H1 (cell line): ENCODE data around the gene GNAO1. TPM values are rescaled to one million over a fixed set of nuclear protein-coding genes. Genes with fewer than 3 reads are reported as not detected.
A peak's percentile ranks its signal among the peaks of the same experiment; 100 is the strongest.

Experiments used
- ASH2L ChIP-seq: fragments of 200-600, 300-600 bp; sonication (generic); IDR thresholded peaks from one replicate; pipeline ENCODE4 v1.7.1; 2017; ENCODE audit warnings: low read length
- CBX8 ChIP-seq: fragments of 300-800, 300-1000 bp; sonication (generic); IDR thresholded peaks from 2 replicates; pipeline ENCODE4 v1.7.1; 2016; ENCODE audit warnings: low read depth, low read length, borderline replicate concordance
- FOSL1 ChIP-seq: IDR thresholded peaks from 2 replicates; pipeline ENCODE4 v1.6.1; 2011; ENCODE audit warnings: mild to moderate bottlenecking, low read depth, low read length, moderate library complexity; ENCODE audit not compliant: insufficient read depth
- HDAC2 ChIP-seq, 2 experiments: fragments of 300-600 bp in 1 of 2; sonication (generic) in 1 of 2; IDR thresholded peaks; 2 replicates each; pipeline ENCODE4 v1.6.1; 2011 to 2012; ENCODE audit warnings: low read depth in 2 of 2, low read length in 2 of 2, mild to moderate bottlenecking in 2 of 2, moderate library complexity in 2 of 2, borderline replicate concordance in 1 of 2, inconsistent platforms in 1 of 2
- HDAC6 ChIP-seq: IDR thresholded peaks from one replicate; pipeline ENCODE4 v1.7.1; 2012; ENCODE audit warnings: low read depth, mild to moderate bottlenecking, inconsistent platforms, low read length, moderate library complexity
- JUN ChIP-seq: IDR thresholded peaks from 2 replicates; pipeline ENCODE4 v1.6.1; 2011; ENCODE audit warnings: low read depth, mild to moderate bottlenecking, improper control_type of control experiment, low read length
- NRF1 ChIP-seq: IDR thresholded peaks from 2 replicates; pipeline ENCODE4 v1.6.1; 2011; ENCODE audit warnings: mild to moderate bottlenecking, low read depth, low read length, improper control_type of control experiment
- RBBP5 ChIP-seq: IDR thresholded peaks from 2 replicates; pipeline ENCODE4 v1.7.1; 2012; ENCODE audit warnings: low read depth, mild to moderate bottlenecking, inconsistent platforms, low read length, moderate library complexity, borderline replicate concordance
- RNF2 ChIP-seq: fragments of 200-900, 300-1000 bp; sonication (generic); IDR thresholded peaks from 2 replicates; pipeline ENCODE4 v1.7.1; 2016; ENCODE audit warnings: borderline replicate concordance, low read depth, mild to moderate bottlenecking, antibody characterized with exemption, low read length; ENCODE audit not compliant: poor library complexity, severe bottlenecking; ENCODE audit errors: missing control alignments
- RXRA ChIP-seq: IDR thresholded peaks from 2 replicates; pipeline ENCODE4 v1.6.1; 2011; ENCODE audit warnings: low read depth, mild to moderate bottlenecking, low read length, moderate library complexity; ENCODE audit not compliant: insufficient read depth
- SIX5 ChIP-seq: IDR thresholded peaks from 2 replicates; pipeline ENCODE4 v1.6.1; 2011; ENCODE audit warnings: mild to moderate bottlenecking, low read depth, low read length
- SUZ12 ChIP-seq: fragments of 200-600 bp; sonication (generic); IDR thresholded peaks from 2 replicates; pipeline ENCODE4 v1.6.1; 2012; ENCODE audit warnings: mild to moderate bottlenecking, inconsistent platforms, low read length, moderate library complexity, mixed read lengths
- TAF7 ChIP-seq: optimal IDR thresholded peaks from 2 replicates; pipeline ENCODE3; 2011; ENCODE audit warnings: low read depth, mild to moderate bottlenecking, inconsistent platforms, low read length, moderate library complexity, borderline replicate concordance
- TBP ChIP-seq: IDR thresholded peaks from 2 replicates; pipeline ENCODE4 v1.6.1; 2011; ENCODE audit warnings: low read depth, low read length, improper control_type of control experiment
- TCF12 ChIP-seq: IDR thresholded peaks from 2 replicates; pipeline ENCODE4 v1.6.1; 2011; ENCODE audit warnings: low read depth, mild to moderate bottlenecking, low read length
- YY1 ChIP-seq: IDR thresholded peaks from 2 replicates; pipeline ENCODE4 v1.6.1; 2011; ENCODE audit warnings: low read depth, mild to moderate bottlenecking, low read length
- ZNF274 ChIP-seq: IDR thresholded peaks from 2 replicates; pipeline ENCODE4 v1.7.0; 2012; ENCODE audit warnings: low read length, borderline replicate concordance; ENCODE audit errors: extremely low read depth
- polyA plus RNA-seq, 7 experiments: library from polyadenylated mRNA; depleted of rRNA in 3 of 7; stranded (reverse) in 5 of 7; unstranded in 2 of 7; fragments of >200 nt in 5 of 7; fragments of 200-250 nt in 2 of 7; gene quantifications; 1 replicate in 5 of 7; 2 replicates in 1 of 7; 4 replicates in 1 of 7; pipeline versions ENCODE4 v1.2.1 to v1.2.3, GENCODE V29; 2011 to 2013; ENCODE audit warnings: missing spikeins in 2 of 7, mixed read lengths in 2 of 7
- total RNA-seq: library from RNA; stranded (reverse); fragmentation: NEBNext Ultra II Directional; extraction: Animal tissue kit (Norgen Biotek cat#: 25700); gene quantifications from 2 replicates; pipeline ENCODE4 v1.2.1, GENCODE V29; 2021
- TF ChIP-seq, protein P1 (sequence below): IDR thresholded peaks from 2 replicates; pipeline ENCODE4 v1.6.1; 2012; ENCODE audit warnings: inconsistent platforms

GNAO1 gene
- total and polyA plus RNA-seq, 2 of the 8 experiments (the other 6 are each of a cell fraction or from before 2014, with no cell fraction given), result 6.7 to 34.4 TPM

DNA sequence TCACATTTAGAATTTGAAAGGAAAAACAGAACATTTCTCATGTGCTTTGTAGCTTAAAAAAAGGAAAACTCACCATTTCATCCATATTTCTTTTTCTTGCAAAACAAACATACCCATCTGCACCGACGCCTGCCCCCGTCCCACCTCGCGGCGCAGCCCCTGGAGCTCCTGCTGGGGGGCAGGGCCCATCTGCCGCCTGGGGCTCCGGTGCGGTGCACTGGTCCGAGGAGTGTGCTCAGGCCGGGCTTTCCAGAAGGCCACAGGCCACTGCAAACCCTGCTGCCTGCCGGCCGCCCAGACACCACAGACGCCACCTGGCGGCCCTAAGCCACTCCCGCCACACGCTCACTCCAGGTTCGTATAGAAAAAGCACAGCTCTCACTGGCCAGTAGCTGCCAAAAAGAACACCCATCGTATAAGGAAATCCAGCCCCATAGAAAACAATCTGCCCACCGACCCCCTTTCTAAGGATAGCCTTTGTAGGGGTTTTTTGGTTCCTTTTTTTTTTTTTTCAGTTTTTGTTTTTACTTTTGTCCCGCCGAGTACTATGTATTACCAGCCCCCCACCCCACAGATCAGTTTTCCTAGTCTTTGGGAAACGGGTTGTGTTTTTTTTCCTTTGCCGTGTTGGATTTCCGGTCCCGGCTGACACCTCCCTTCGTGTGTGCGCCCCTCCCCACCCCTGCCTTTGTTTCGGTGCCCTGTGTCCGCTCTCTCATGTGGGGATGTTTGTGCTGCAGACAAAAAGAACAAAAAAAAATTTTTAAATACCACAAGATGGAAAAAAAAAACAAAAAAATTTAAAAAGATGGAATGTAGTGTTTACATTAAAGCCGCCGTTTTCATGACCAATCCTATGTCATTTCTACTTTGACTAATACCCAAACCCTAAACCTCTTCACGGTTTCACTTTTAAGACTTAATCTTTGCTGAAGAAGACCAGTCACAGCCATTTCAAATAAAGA is 165.3 kb downstream of the GNAO1 start (continued):
- TF ChIP-seq JUN (no peak), ZNF274 (no peak), TCF12 (no peak), CBX8 (no peak), SUZ12 (no peak), HDAC2 (IDR thresholded peaks at IDR 0.05; ENCODE audit: borderline replicate concordance in 1 of 2, low read depth in 2 of 2, low read length in 2 of 2) (no peak), FOSL1 (no peak), NRF1 (no peak), ASH2L (no peak), RXRA (no peak), HDAC6 (no peak), RNF2 (no peak), SIX5 (no peak), TBP (0 out of 2 replicates have a peak, but pooled peaks have one; percentile 32), TAF7 (no peak), RBBP5 (no peak), YY1 (no peak)
- TF ChIP-seq, protein P1, sequence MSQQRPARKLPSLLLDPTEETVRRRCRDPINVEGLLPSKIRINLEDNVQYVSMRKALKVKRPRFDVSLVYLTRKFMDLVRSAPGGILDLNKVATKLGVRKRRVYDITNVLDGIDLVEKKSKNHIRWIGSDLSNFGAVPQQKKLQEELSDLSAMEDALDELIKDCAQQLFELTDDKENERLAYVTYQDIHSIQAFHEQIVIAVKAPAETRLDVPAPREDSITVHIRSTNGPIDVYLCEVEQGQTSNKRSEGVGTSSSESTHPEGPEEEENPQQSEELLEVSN, result no peak; the same call in 1 of the 2 replicates
